ENCODE measurements around the gene STXBP2. TPM values are rescaled to one million over a fixed set of nuclear protein-coding genes. Genes with fewer than 3 reads are reported as not detected.

Gene STXBP2
- total RNA-seq, 1 experiment from 2014 or later: 141 TPM

DNA sequence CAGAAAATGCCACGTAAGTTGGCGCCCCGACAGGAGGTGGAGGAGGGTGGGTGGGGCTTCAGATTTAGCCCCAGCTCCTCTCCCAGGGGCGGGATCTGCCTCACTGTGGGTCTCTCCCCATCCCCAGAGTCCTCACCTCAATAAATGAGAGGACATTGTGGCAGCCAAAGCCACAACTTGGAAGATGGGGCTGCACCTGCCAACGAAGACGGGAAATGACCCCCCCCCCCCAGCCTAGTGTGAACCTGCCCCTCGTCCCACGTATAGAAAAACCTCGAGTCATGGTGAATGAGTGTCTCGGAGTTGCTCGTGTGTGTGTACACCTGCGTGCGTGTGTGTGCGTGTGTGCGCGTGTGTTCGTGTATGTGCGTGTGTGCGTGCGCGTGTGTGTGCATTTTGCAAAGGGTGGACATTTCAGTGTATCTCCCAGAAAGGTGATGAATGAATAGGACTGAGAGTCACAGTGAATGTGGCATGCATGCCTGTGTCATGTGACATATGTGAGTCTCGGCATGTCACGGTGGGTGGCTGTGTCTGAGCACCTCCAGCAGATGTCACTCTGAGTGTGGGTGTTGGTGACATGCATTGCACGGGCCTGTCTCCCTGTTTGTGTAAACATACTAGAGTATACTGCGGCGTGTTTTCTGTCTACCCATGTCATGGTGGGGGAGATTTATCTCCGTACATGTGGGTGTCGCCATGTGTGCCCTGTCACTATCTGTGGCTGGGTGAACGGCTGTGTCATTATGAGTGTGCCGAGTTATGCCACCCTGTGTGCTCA lies 42.3 kb downstream of the STXBP2 start:
- no peaks in the 10 kb centered on the region for H4K20me1 ChIP-seq (ENCODE audit: insufficient read depth)
- H3K9me3 ChIP-seq (ENCODE audit: control insufficient read depth in 1 of 2, insufficient read depth in 1 of 2, low read depth in 1 of 2, low read length in 2 of 2): no peaks in the 10 kb centered on the region
- CTCF ChIA-PET: no interaction called here
- TF ChIP-seq RAD21 (IDR thresholded peaks at IDR 0.05; ENCODE audit: low read depth): peak; percentile 50
- TF ChIP-seq, protein P1, sequence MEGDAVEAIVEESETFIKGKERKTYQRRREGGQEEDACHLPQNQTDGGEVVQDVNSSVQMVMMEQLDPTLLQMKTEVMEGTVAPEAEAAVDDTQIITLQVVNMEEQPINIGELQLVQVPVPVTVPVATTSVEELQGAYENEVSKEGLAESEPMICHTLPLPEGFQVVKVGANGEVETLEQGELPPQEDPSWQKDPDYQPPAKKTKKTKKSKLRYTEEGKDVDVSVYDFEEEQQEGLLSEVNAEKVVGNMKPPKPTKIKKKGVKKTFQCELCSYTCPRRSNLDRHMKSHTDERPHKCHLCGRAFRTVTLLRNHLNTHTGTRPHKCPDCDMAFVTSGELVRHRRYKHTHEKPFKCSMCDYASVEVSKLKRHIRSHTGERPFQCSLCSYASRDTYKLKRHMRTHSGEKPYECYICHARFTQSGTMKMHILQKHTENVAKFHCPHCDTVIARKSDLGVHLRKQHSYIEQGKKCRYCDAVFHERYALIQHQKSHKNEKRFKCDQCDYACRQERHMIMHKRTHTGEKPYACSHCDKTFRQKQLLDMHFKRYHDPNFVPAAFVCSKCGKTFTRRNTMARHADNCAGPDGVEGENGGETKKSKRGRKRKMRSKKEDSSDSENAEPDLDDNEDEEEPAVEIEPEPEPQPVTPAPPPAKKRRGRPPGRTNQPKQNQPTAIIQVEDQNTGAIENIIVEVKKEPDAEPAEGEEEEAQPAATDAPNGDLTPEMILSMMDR (IDR thresholded peaks at IDR 0.05 in 2 of 3, conservative IDR thresholded peaks at IDR 0.05 in 1 of 3; ENCODE audit: borderline replicate concordance in 1 of 3, insufficient read depth in 1 of 3, low read depth in 2 of 3, low read length in 2 of 3): peak in 2 of 3 experiments; percentile 24 to 32; a peak in 3 of 6 replicates
- TF ChIP-seq, protein P2, sequence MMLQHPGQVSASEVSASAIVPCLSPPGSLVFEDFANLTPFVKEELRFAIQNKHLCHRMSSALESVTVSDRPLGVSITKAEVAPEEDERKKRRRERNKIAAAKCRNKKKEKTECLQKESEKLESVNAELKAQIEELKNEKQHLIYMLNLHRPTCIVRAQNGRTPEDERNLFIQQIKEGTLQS (IDR thresholded peaks at IDR 0.05): no peak
- no peak for TF ChIP-seq EGR1 (IDR thresholded peaks at IDR 0.05; ENCODE audit: low read depth)
- no peak for TF ChIP-seq CEBPB (IDR thresholded peaks at IDR 0.05; ENCODE audit: low read depth)
- DNase-seq (ENCODE audit: low read depth, low spot score): no peak
- peaks cover 21% of the 10 kb centered on the region; the same call in 1 of the 2 replicates for H3K79me2 ChIP-seq (ENCODE audit: insufficient read depth, low read length)
- no TSS peak for BruUV-seq (replicated peaks)
- no peak overlapping the region for H3K9ac ChIP-seq (ENCODE audit: low read length)
- no peak for ATAC-seq
- H3K9me2 ChIP-seq (ENCODE audit: insufficient read depth): no peaks in the 10 kb centered on the region
- POLR2A ChIA-PET: no interaction called here
- no peak overlapping the region for H2AFZ ChIP-seq (ENCODE audit: low read depth, low read length, poor library complexity, severe bottlenecking)
- peaks cover 4 to 9% of the 10 kb centered on the region in 2 experiments; a peak in 3 of 4 replicates for H3K36me3 ChIP-seq (ENCODE audit: control insufficient read depth in 1 of 2, insufficient read depth in 2 of 2, low read length in 2 of 2)
- intact Hi-C loops (cut with micrococcal nuclease): no loop called here
- peaks cover 4 to 31% of the 10 kb centered on the region in 2 experiments for H3K4me1 ChIP-seq (ENCODE audit: control insufficient read depth in 1 of 2, insufficient read depth in 2 of 2, low read length in 2 of 2)
- no peak overlapping the region for H3K4me3 ChIP-seq (replicated peaks in 1 of 2; ENCODE audit: low read depth in 1 of 2, low read length in 2 of 2)
- H3K27me3 ChIP-seq (ENCODE audit: insufficient read depth, low read length): no peaks in the 10 kb centered on the region
- RAD21 ChIA-PET (ENCODE audit: low non-redundant PET in 1 of 2, low total read pairs in 2 of 2, uncharacterized antibody in 2 of 2, unreplicated experiment in 2 of 2): no interaction called here
- H3K27ac ChIP-seq (ENCODE audit: low read depth, low read length): no peak overlapping the region
- H3K4me2 ChIP-seq (ENCODE audit: low read length): no peak overlapping the region
